Fibroblast of peridontal ligament (primary cell): ENCODE results near the gene JAM2.
A peak's percentile ranks its signal among the peaks of the same experiment; 100 is the strongest.

Experiments used
- DNase-seq: peaks from one replicate; pipeline ENCODE4 v3.0.0-alpha.2; 2010; ENCODE audit errors: extremely low read depth

JAM2 gene

GRCh38 chr21:25717491-25718147, 78.6 kb downstream of the JAM2 start:
- DNase-seq, result peak; percentile 50

- no peak for DNase-seq
Measured at GRCh38 chr21:25721987-25722386, 82.9 kb downstream of the JAM2 start.

GRCh38 chr21:25722631-25723030, 83.6 kb downstream of the JAM2 start:
- no peak for DNase-seq

DNA sequence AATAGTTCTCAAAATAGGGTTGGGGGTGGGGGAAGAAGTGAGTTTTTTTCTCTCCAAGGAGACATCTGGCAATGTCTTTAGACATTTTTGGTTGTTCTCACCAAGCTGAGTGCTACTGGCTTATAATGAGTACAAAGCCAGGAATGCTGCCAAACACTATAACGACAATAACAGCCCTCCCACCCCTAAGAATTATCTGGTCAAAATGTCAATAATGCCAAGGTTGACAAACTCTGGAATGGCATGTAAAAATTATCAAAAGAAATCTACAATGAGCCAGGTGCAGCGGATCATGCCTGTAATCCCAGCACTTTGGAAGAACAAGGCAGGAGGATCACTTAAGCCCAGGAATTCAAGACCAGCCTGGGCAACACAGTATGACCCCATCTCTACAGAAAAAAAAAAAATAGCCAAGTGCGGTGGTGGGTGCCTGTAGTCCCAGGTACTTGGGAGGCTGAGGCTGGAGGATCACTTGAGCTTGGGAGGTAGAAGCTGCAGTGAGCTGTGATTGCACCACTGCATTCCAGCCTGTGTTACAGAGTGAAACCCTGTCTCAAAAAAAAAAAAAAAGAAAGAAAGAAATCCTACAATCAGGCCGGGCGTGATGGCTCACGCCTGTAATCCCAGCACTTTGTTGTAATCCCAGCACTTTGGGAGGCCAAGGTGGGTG, 93.2 kb downstream of the JAM2 start:
- no peak for DNase-seq

GRCh38 chr21:25733859-25734653, 95.0 kb downstream of the JAM2 start:
- DNase-seq, result peak; percentile 49

- no peak for DNase-seq
Measured at GRCh38 chr21:25734654-25734903, 95.5 kb downstream of the JAM2 start.

DNA sequence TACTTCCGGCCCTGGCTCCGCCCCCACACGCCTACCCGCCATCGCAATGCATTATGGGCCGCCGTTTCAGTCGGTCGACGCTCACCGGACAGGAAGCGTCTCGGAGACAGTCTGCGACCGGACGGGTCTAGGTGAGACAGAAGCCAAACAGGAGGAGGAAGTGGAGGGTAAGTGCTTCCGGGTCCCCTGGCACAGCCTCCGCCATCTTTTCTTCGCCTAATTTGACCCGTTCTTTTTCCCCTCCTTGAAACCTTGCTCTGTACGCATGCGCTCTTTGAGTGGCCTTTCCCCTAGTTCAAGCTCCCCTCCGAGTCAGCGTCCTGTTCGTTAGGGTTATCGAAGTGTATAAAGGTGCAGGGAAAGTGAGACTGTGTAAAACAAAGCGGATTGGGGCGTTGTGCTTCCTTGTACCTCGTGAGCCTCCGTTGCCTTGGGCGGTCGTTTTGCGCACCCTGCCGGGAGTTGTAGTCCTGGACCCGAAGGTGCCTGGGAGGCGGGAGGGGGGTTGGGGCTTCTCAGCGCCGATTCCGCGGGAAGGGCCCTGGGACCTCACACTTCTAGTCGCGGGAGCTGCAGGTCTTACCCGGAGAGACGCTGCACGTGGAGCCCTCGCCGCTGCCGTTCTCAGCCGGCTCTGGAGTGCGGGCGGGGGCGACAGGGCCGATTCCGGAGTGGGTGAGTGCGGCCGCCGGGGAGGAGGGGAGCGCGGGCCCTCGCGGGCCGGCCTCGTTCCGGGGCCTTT, 96.0 kb downstream of the JAM2 start, which contains the start of the genes ATP5PF and GABPA:
Gene ATP5PF, minus strand, starts transcription at position 1 of the 742 bp plus-strand sequence. CDS start 5,110 bp downstream, outside the sequence.
Gene GABPA, plus strand, starts transcription at position 69 of the 742 bp plus-strand sequence. CDS start 6,627 bp downstream, outside the sequence.
- peak; percentile 98 for DNase-seq

- peak; percentile 71 for DNase-seq
Measured at GRCh38 chr21:25735646-25736597, 96.9 kb downstream of the JAM2 start.

GRCh38 chr21:25737421-25737820, 98.4 kb downstream of the JAM2 start:
- DNase-seq, result no peak

DNA sequence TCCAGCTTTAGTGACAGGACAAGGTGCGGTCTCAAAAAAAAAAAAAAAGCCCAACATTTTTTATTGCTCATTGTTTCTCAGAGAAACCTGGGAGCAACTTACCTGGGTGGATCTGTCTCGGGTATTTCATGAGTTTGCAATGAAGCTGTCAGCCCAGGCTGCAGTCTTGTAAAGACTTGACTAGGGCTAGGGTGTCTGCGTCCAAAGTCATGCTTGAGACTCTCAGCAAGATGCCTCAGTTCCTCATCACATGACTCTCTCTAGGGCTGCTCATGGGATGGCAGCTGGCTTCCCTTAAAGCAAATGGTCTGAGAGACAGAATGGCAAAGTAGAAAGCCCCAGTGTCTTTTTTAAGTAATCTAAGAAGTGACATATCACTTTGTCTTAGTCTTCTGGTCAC, 103.8 kb downstream of the JAM2 start:
- DNase-seq, result no peak

- DNase-seq, result no peak
Measured at GRCh38 chr21:25744854-25745253, 105.8 kb downstream of the JAM2 start.

DNA sequence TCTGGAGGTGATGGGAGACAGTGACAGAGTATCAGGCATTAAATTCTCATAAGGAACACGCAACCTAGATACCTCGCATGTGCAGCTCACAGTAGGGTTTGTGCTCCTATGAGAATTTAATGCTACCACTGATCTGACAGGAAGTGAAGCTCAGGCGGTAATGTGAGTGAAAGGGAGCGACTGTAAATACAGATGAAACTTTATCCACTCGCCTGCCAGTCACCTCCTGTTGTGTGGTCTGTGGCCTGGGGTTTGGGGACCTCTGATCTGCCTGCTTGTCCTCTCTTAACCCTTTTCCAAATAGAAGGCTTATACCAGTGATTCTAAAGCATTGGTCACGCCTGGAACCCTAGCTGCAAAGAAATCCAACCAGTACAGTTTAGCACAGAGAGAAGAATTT, 111.0 kb downstream of the JAM2 start:
- no peak for DNase-seq

DNA sequence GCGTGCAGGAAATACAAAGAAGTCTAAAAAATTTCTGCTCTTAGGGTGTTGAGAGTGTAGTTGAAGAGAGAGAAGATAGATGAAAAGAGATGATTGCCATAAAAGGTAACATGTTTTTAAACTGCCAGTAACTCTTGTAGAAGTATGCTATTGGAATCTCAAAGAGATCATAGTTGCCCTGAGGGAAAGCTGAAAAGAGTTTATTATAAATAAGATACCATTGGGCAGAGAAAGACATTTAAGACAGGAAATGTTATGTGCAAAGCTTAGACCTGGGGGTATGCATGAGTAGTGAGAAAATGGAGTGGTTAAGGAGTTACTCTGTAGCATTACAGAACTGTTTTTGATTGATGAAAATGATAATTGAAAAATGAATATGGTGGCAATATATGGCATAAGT, 113.4 kb downstream of the JAM2 start:
- no peak for DNase-seq

DNA sequence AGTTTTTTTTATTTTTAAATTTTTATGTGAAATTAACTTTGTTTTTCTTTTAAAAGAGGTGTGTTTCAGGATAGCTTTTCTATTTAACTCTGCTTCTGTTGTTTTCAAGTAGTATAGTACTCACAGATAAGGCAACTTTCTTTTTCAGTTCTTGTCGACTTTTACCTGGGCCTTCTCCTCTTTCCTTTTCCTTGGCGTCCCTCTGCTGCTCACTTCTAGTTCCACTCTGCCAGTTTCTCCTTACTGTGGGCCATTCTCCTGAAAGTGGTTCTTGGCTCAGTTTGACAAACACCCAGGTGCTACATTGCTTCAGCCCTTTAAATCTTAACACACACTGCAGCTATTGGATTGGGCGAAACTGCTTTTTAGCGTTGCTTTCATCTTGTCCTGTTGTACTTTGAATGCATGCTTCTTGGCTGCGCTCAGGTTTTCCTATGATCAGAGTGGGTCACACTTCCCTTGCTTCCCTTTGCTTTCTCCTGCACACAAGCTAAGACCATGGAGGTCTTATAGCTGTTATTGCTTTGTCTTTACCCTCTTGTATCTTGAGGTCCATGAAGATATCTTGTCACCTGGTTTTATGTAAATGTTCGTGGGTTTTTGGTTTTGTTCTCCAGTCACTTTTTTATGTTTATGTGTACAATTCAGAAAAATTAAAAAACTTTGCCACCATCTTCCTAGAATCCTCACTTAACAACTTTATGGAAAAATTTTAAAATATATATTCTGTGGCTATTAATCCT, 117.3 kb downstream of the JAM2 start:
- DNase-seq, result no peak

DNA sequence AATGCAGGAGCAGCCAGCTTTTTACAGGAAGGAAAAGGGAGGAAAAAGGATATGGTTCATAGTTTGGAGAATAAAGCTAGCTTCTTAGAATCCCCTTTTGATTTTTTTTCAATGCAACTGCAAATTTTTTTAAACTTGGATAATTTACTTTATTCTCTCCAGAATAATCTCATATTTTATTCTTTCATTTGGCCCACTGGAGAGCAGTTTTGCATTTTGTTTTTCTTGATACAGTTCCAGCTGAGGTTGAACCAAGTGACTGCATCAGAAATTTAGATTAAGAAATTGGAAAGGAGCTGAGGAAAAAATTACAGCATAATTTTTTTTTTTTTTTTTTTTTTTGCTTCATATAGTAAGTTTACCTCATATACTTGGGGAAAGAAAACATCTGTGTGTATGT, 118.5 kb downstream of the JAM2 start:
- DNase-seq, result peak; percentile 13

DNA sequence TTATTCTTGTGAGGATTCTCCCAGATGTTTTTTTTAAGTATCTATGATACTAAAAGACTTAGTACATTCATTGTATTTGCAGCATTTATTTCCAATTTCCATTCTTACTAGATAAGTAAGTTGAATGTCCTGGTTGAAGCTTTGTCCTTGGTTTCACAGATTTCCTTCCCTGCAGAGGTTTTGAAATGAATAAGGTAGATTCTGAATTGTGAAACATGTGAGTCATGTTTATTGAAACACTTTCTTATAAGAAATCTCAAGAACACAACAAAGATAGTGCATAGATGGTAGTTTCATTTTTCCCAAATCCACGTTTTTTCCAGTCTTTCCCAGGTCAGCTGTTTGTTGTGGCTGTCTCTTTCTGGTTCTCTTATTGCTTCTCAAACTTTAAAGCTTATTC, 120.5 kb downstream of the JAM2 start:
- DNase-seq, result peak; percentile 13

DNA sequence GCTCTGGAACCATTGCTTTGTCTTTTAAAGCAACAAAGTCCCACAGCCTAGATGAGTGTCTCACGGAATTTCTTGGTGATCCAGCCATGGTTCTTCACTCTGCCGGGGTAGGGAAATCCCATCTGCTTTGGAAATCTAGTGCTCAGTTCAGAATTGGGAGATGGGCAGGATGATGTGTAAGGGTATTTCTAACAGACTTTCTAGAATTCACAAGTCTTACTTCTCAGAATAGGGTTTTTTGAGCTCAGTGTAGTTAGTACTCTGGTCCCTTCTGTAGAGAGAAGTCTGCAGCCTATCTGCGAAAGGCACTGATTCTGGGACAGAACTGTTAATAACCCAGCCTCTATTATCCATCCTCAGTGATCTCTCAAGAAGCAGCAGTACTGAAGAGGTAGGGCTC, 121.0 kb downstream of the JAM2 start:
- no peak for DNase-seq

DNA sequence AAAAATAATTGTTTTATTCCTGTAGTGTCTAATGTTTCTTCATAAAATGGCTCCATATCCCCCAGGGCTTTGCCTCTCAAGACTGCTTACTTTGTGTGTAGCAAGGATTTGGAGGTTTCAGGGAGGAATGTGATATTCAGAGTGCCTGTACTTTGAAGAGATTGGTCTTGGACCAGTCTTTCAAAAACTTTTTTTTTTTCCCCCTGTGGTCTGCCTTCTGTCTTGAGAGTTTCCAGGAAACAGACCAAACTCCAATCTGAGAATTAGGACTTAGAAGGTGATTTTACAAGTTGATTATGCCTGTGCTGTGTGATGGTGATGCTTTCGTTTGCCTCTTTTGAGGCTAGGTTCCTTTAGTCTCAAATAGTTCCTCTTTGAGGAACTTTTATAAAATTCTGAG, 121.6 kb downstream of the JAM2 start:
- DNase-seq, result peak; percentile 8

DNA sequence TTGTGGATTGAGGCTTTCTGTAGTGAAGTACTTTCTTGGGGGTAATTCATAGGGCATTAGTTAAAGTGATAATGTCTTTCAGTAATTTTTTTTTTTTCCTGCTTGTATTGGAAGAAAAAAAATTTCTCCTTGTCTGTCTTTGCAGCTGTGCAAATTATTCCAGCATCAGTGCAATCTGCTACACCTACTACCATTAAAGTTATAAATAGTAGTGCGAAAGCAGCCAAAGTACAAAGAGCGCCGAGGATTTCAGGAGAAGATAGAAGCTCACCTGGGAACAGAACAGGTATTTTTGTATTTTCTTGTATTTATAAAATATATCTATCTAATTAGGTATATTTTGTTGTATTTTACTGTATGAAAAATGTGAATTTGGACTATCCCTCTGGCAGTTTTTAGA, 125.0 kb downstream of the JAM2 start:
- no peak for DNase-seq
